Fibroblast of the aortic adventitia (primary cell): Measurements from ENCODE around the gene KIR2DL3. TPM values are rescaled to one million over a fixed set of nuclear protein-coding genes. Genes with fewer than 3 reads are reported as not detected.
"Not testable (repeated sequence)": the region's sequence is repeated elsewhere in the genome, so short reads cannot be mapped to it uniquely, and the experiment has no call there.

Source experiments
- DNase-seq: peaks from one replicate; pipeline ENCODE4 v3.0.0-alpha.2; 2010; ENCODE audit warnings: low read depth
- H3K4me3 ChIP-seq: 2 replicates; pipeline ENCODE4 v1.5.1; 2011; ENCODE audit warnings: low read depth, mild to moderate bottlenecking, control low read depth, low read length, moderate library complexity
- CTCF ChIP-seq: IDR thresholded peaks from 2 replicates; pipeline ENCODE4 v1.5.1; 2011; ENCODE audit warnings: mild to moderate bottlenecking, low read length, control low read depth, inconsistent platforms; ENCODE audit not compliant: insufficient read depth
- total RNA-seq: library from RNA; depleted of rRNA; stranded (reverse); fragments of >200 nt; gene quantifications from 2 replicates; pipeline ENCODE4 v1.2.3, GENCODE V29; 2012; ENCODE audit warnings: low replicate concordance

Gene KIR2DL3
- not detected in 2 replicates for total RNA-seq

- not testable (repeated sequence) for DNase-seq, H3K4me3 ChIP-seq
Observed at GRCh38 chr19:54738306-54738705, at the start of gene KIR2DL3. KIR2DL3 (plus strand) TSS chr19:54738513; CDS start chr19:54738546, 33 bp downstream.

DNA sequence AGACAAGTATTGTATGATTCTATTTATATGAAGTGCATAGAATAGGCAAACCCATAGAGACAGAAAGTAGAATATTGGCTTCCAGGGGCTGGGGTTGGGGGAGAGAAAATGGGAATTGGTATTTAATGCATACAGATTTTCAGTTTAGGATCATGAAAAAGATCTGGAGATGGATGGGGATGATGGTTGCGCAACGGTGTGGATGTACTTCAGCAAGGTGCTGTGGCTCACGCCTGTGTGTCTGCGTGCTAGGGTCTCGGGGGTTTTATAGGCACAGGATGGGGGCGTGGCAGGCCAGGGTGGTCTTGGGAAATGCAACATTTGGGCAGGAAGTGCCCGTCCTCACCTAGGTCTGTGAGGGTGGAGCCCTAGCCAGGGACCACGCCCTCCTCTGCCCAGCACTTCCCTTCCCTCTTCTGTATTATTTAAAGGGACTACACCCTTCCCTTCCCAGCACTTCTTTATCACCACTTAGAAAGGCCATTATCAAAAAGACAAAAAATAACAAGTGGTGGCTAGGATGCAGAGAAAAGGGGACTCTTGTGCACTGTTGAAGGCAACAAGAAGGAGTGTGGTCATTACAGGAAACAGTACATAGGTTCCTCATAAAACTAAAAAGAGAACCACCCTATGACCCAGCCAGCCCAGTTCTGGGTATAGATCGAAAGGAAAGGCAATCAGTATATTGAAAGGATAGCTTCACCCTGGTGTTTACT, 46.6 kb upstream of the KIR2DL3 start:
- no peak overlapping the region for H3K4me3 ChIP-seq
- no peak for TF ChIP-seq CTCF
- no peak for DNase-seq

GRCh38 chr19:54692298-54692615, 46.1 kb upstream of the KIR2DL3 start:
- no peak overlapping the region for H3K4me3 ChIP-seq
- no peak for TF ChIP-seq CTCF
- no peak for DNase-seq

DNA sequence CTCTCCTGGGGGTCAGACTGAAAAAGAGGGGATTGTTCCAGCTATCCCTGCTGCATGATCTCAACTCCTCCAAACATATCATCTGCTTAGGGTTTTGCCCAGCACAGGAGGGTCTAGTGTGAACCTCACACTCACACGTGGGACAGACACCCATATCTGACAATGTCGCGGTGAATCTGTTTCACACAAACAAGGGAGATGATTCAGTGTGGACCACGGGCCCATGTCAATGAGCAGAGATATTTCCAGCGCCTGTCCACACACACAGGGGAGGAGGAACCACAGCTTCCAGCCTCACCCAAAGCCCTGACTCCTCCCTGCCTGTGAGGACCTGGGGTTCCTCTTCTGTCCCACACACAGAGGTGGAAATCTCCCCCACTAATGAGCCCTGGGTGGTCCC, 43.7 kb upstream of the KIR2DL3 start:
- TF ChIP-seq CTCF = no peak
- no peak for DNase-seq
- no peak overlapping the region for H3K4me3 ChIP-seq

GRCh38 chr19:54696117-54696548, 42.2 kb upstream of the KIR2DL3 start:
- DNase-seq = no peak
- H3K4me3 ChIP-seq = no peak overlapping the region
- no peak for TF ChIP-seq CTCF

- DNase-seq = no peak
- no peak for TF ChIP-seq CTCF
- no peak overlapping the region for H3K4me3 ChIP-seq
Observed at GRCh38 chr19:54696766-54697165, 41.5 kb upstream of the KIR2DL3 start.

DNA sequence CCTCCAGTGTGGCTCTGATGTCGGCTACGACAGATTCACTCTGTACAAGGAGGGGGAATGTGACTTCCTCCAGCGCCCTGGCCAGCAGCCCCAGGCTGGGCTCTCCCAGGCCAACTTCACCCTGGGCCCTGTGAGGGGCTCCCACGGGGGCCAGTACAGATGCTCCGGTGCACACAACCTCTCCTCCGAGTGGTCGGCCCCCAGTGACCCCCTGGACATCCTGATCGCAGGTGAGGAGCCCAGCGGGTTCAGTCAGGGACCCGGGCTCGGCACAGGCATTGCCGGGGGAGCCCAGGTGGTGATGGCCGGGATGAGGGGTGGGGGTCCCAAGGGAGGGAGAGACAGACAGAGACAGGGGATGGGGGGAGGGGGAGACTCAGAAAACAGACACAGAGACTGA, 40.6 kb upstream of the KIR2DL3 start:
- not testable (repeated sequence) for H3K4me3 ChIP-seq

GRCh38 chr19:54704928-54705327, 33.4 kb upstream of the KIR2DL3 start:
- no peak for TF ChIP-seq CTCF
- H3K4me3 ChIP-seq = no peak overlapping the region
- no peak for DNase-seq

More for the DNA sequence above, 40.6 kb upstream of the KIR2DL3 start:
- not testable (repeated sequence) for DNase-seq
